Measurements from ENCODE around the gene DNHD1. TPM values are rescaled to one million over a fixed set of nuclear protein-coding genes. Genes with fewer than 3 reads are reported as not detected.

Gene DNHD1
- total RNA-seq, 1 donor from 2014 or later: 7.0 TPM

DNA sequence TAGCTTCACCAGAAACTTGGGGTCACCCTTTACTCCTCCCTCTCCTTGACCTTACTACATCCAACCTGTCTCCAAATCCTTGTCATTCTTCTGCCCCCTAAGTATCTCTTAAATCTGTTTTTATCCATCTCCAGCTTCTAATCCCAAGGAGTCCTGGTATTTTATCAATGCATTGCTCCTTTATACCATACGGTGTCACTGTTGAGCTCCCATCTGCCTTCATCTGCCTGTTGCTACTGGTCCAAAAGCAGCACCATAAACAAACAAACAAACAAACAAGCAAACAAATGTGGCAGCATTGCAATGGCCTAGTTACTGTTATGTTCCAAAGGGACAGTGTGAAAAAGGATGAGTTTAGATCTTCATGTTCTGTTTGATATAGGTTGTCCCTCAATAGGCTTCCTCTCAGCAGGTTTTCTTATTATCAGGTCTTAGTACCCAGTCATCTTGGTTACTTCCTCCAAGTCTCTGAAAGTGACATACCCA, 34.2 kb downstream of the DNHD1 start:
- no peak for DNase-seq (ENCODE audit: low spot score, unreplicated experiment)
- TF ChIP-seq, protein P1, sequence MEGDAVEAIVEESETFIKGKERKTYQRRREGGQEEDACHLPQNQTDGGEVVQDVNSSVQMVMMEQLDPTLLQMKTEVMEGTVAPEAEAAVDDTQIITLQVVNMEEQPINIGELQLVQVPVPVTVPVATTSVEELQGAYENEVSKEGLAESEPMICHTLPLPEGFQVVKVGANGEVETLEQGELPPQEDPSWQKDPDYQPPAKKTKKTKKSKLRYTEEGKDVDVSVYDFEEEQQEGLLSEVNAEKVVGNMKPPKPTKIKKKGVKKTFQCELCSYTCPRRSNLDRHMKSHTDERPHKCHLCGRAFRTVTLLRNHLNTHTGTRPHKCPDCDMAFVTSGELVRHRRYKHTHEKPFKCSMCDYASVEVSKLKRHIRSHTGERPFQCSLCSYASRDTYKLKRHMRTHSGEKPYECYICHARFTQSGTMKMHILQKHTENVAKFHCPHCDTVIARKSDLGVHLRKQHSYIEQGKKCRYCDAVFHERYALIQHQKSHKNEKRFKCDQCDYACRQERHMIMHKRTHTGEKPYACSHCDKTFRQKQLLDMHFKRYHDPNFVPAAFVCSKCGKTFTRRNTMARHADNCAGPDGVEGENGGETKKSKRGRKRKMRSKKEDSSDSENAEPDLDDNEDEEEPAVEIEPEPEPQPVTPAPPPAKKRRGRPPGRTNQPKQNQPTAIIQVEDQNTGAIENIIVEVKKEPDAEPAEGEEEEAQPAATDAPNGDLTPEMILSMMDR (IDR thresholded peaks at IDR 0.05; ENCODE audit: unreplicated experiment): peak; percentile 76
- Mint-ChIP-seq H3K27me3 (no peaks in the 10 kb centered on the region), H3K9me3 (ENCODE audit: low read depth) (no peaks in the 10 kb centered on the region), H3K36me3 (ENCODE audit: insufficient read depth) (peaks cover 1% of the 10 kb centered on the region), H3K27ac (no peak overlapping the region), H3K4me1 (ENCODE audit: low read depth) (no peaks in the 10 kb centered on the region), H3K4me3 (ENCODE audit: low read depth) (no peak overlapping the region)

DNA sequence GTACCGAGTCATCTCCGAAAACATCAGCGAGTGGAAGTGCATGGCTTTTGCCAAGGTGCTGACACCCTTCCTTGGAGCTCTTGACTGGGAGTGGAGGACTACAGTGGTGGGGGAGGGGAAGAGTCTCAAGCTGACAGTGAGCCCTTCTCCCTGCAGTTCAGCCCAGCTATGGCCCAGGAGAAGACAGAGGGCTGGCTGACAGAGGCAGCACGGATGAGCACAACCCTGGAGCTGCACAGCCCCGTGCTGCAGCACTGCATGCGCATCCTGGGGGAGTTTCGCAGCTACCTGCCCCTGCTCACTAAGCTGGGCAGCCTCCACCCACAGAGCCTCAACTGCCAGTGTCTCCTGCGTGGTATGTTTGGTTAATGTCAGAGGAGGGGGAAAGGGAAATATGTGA, 41.4 kb downstream of the DNHD1 start:
- Mint-ChIP-seq H3K27ac (no peak overlapping the region), H3K9me3 (ENCODE audit: low read depth) (no peaks in the 10 kb centered on the region), H3K36me3 (ENCODE audit: insufficient read depth) (peaks cover 1% of the 10 kb centered on the region), H3K4me1 (ENCODE audit: low read depth) (peaks cover 2% of the 10 kb centered on the region), H3K27me3 (no peaks in the 10 kb centered on the region), H3K4me3 (ENCODE audit: low read depth) (no peak overlapping the region)
- TF ChIP-seq, protein P1 (IDR thresholded peaks at IDR 0.05; ENCODE audit: unreplicated experiment): no peak
- DNase-seq (ENCODE audit: low spot score, unreplicated experiment): no peak

DNA sequence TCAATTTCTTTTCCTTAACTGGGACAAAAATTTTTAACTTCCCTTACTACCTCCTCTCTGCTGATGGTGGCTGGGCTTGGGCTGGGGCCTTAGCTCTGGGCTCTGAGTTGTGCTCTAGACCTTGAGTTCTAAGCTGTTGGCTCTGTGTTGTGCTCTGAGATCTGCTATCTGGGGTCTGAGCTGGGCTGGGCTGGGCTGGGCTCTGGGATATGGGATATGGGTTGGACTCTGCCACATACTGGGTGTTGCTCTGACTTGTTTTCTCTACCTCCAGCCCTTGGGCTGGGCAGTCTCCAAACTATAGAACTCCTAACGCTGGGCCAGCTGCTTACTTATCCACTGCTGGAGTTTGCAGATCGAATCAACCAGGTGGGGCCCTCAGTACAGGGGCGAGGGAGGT, 41.9 kb downstream of the DNHD1 start:
- Mint-ChIP-seq H3K9me3 (ENCODE audit: low read depth) (no peaks in the 10 kb centered on the region), H3K36me3 (ENCODE audit: insufficient read depth) (peaks cover 1% of the 10 kb centered on the region), H3K4me3 (ENCODE audit: low read depth) (no peak overlapping the region), H3K27me3 (no peaks in the 10 kb centered on the region), H3K27ac (peak overlapping the region; percentile 26), H3K4me1 (ENCODE audit: low read depth) (peaks cover 2% of the 10 kb centered on the region)
- TF ChIP-seq, protein P1 (IDR thresholded peaks at IDR 0.05; ENCODE audit: unreplicated experiment): no peak
- no peak for DNase-seq (ENCODE audit: low spot score, unreplicated experiment)

DNA sequence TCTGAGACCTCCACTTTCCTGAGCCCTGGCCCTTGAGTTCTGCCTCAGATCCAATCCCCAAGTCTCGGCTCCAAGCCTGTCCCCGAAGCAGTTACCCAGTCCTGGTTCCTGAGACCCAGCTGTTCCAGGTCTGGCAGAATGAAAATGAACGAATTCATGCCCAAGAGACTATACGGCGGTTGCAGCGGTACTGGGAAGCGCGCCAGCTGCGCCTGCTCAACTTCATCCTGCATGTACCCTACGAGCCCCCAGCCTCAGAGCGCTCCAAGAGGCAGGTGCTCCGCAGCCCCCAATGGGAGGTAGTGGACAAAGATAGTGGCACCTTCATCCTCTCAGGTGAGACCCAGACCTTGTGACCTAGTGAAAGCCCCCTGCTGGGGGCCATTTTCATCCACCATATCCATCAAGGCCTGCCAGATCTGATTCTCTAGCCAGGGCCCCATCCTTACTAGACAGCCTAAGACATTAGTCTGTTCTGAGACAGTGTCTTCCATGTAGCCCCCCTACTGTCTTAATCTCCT, 42.7 kb downstream of the DNHD1 start:
- Mint-ChIP-seq H3K9me3 (ENCODE audit: low read depth) (no peaks in the 10 kb centered on the region), H3K4me3 (ENCODE audit: low read depth) (no peak overlapping the region), H3K4me1 (ENCODE audit: low read depth) (peaks cover 2% of the 10 kb centered on the region), H3K27ac (no peak overlapping the region), H3K36me3 (ENCODE audit: insufficient read depth) (peaks cover 1% of the 10 kb centered on the region), H3K27me3 (no peaks in the 10 kb centered on the region)
- DNase-seq (ENCODE audit: low spot score, unreplicated experiment): no peak
- TF ChIP-seq, protein P1 (IDR thresholded peaks at IDR 0.05; ENCODE audit: unreplicated experiment): no peak

DNA sequence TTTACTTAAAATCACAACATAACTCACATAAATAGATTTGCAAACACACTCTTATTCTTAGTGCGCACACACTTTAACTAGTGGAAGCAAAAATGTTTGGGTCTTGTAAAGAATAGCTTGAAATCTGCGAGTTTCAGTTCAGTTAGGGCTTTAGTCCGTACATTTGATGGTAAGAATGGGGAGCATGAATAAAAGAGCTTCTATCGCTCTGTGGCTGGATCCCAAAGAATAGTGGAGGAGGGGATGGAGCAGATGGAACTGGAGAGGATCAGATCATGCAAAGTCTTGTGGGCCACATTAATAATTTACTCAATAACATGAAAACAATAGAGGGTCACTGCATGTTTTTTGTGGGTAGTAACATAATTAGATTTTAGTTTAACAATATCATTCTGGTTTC, 44.3 kb downstream of the DNHD1 start:
- H3K9me3 Mint-ChIP-seq (ENCODE audit: low read depth): no peaks in the 10 kb centered on the region
- H3K4me1 Mint-ChIP-seq (ENCODE audit: low read depth): peaks cover 2% of the 10 kb centered on the region
- DNase-seq (ENCODE audit: low spot score, unreplicated experiment): no peak
- no peaks in the 10 kb centered on the region for H3K27me3 Mint-ChIP-seq
- TF ChIP-seq, protein P1 (IDR thresholded peaks at IDR 0.05; ENCODE audit: unreplicated experiment): no peak
- H3K36me3 Mint-ChIP-seq (ENCODE audit: insufficient read depth): no peaks in the 10 kb centered on the region
- no peak overlapping the region for H3K27ac Mint-ChIP-seq
- no peak overlapping the region for H3K4me3 Mint-ChIP-seq (ENCODE audit: low read depth)

All from progenitor cell of endocrine pancreas (in vitro differentiated cells).